Trophoblast cell (in vitro differentiated cells and primary cell): ENCODE results near the gene KIF6.

Source experiments
- DNase-seq, 2 donors: peaks; one replicate each; pipeline ENCODE4 v3.0.0-alpha.2; 2016
- H2AFZ ChIP-seq: 2 replicates; pipeline ENCODE4 v1.6.1; 2013; ENCODE audit warnings: low read length, moderate library complexity, mild to moderate bottlenecking; ENCODE audit not compliant: insufficient read depth, poor library complexity
- H2AK5ac ChIP-seq: 2 replicates; pipeline ENCODE4 v1.6.1; 2013; ENCODE audit warnings: mild to moderate bottlenecking, low read length
- H2BK120ac ChIP-seq: 2 replicates; pipeline ENCODE4 v1.6.1; 2013; ENCODE audit warnings: low read length, mild to moderate bottlenecking, moderate library complexity; ENCODE audit not compliant: insufficient read depth, poor library complexity
- H2BK12ac ChIP-seq: 2 replicates; pipeline ENCODE4 v1.6.1; 2013; ENCODE audit warnings: mild to moderate bottlenecking, low read length, moderate library complexity
- H2BK5ac ChIP-seq: 2 replicates; pipeline ENCODE4 v1.6.1; 2013; ENCODE audit warnings: low read length, low read depth, moderate library complexity, mild to moderate bottlenecking; ENCODE audit not compliant: poor library complexity
- H3K14ac ChIP-seq: 2 replicates; pipeline ENCODE4 v1.6.1; 2013; ENCODE audit warnings: mild to moderate bottlenecking, low read length
- H3K18ac ChIP-seq: 2 replicates; pipeline ENCODE4 v1.6.1; 2013; ENCODE audit warnings: mild to moderate bottlenecking, low read length
- H3K23ac ChIP-seq: 2 replicates; pipeline ENCODE4 v1.6.1; 2013; ENCODE audit warnings: low read length
- H3K27ac ChIP-seq: 2 replicates; pipeline ENCODE4 v1.5.1; 2013; ENCODE audit warnings: low read depth, mild to moderate bottlenecking, inconsistent platforms, low read length, moderate library complexity
- H3K27me3 ChIP-seq: 2 replicates; pipeline ENCODE4 v1.6.1; 2013; ENCODE audit warnings: inconsistent platforms, mild to moderate bottlenecking, low read length, moderate library complexity; ENCODE audit not compliant: insufficient read depth
- H3K36me3 ChIP-seq, 2 experiments: 1 replicate in 1 of 2; 2 replicates in 1 of 2; pipeline ENCODE4 v1.6.1; 2013; ENCODE audit warnings: low read length in 2 of 2, mild to moderate bottlenecking in 2 of 2, moderate library complexity in 1 of 2; ENCODE audit not compliant: insufficient read depth in 2 of 2, control insufficient read depth in 1 of 2
- H3K4ac ChIP-seq: 2 replicates; pipeline ENCODE4 v1.6.1; 2013; ENCODE audit warnings: low read depth, mild to moderate bottlenecking, low read length, moderate library complexity
- H3K4me1 ChIP-seq, 2 experiments: 1 replicate in 1 of 2; 2 replicates in 1 of 2; pipeline ENCODE4 v1.6.1; 2013; ENCODE audit warnings: low read length in 2 of 2, mild to moderate bottlenecking in 2 of 2, moderate library complexity in 1 of 2; ENCODE audit not compliant: insufficient read depth in 2 of 2, control insufficient read depth in 1 of 2
- H3K4me2 ChIP-seq: 2 replicates; pipeline ENCODE4 v1.6.1; 2013; ENCODE audit warnings: inconsistent platforms, mild to moderate bottlenecking, low read length, moderate library complexity
- H3K4me3 ChIP-seq: 2 replicates; pipeline ENCODE4 v1.5.1; 2013; ENCODE audit warnings: mild to moderate bottlenecking, low read depth, low read length, inconsistent platforms
- H3K79me1 ChIP-seq: one replicate; pipeline ENCODE4 v1.6.1; 2013; ENCODE audit warnings: low read length
- H3K79me2 ChIP-seq: 2 replicates; pipeline ENCODE4 v1.6.1; 2013; ENCODE audit warnings: low read length, mild to moderate bottlenecking; ENCODE audit not compliant: control insufficient read depth, insufficient read depth, poor library complexity
- H3K9ac ChIP-seq: 2 replicates; pipeline ENCODE4 v1.6.1; 2013; ENCODE audit warnings: mild to moderate bottlenecking, low read length
- H3K9me3 ChIP-seq: 2 replicates; pipeline ENCODE4 v1.6.1; 2013; ENCODE audit warnings: low read depth, mild to moderate bottlenecking, control low read depth, inconsistent platforms, low read length; ENCODE audit not compliant: insufficient read depth
- H4K12ac ChIP-seq: 2 replicates; pipeline ENCODE4 v1.6.1; 2013; ENCODE audit warnings: low read depth, mild to moderate bottlenecking, low read length, moderate library complexity
- H4K8ac ChIP-seq: 2 replicates; pipeline ENCODE4 v1.6.1; 2013; ENCODE audit warnings: low read depth, mild to moderate bottlenecking, low read length, moderate library complexity
- H4K91ac ChIP-seq: one replicate; pipeline ENCODE4 v1.6.1; 2013; ENCODE audit warnings: low read depth, mild to moderate bottlenecking, low read length, moderate library complexity
- WGBS: extraction: QIAGEN DNeasy Blood & Tissue Kit; methylation state at CpG from one replicate; pipeline ENCODE4 v1.1.7; 2013; ENCODE audit warnings: missing lambda C conversion rate; ENCODE audit not compliant: insufficient read length, insufficient coverage; ENCODE audit errors: extremely low coverage; 5-methylcytosine and 5-hydroxymethylcytosine counted together

Gene KIF6

GRCh38 chr6:39688494-39688893, 36.7 kb downstream of the KIF6 start:
- Histone ChIP-seq H2AFZ (no peak overlapping the region), H2AK5ac (no peak overlapping the region)
- no CpG with 5 or more reads among the region's 2 CpGs for WGBS

GRCh38 chr6:39686976-39687375, 38.2 kb downstream of the KIF6 start:
- H3K4me3 ChIP-seq: no peak overlapping the region
- H3K23ac ChIP-seq: no peak overlapping the region
- H4K91ac ChIP-seq: no peak overlapping the region
- H3K79me1 ChIP-seq: no peaks in the 10 kb centered on the region
- H3K9ac ChIP-seq: no peak overlapping the region
- H3K79me2 ChIP-seq: no peaks in the 10 kb centered on the region
- no CpG with 5 or more reads among the region's 6 CpGs for WGBS
- H3K27me3 ChIP-seq: no peaks in the 10 kb centered on the region
- H2AK5ac ChIP-seq: no peak overlapping the region
- H3K4ac ChIP-seq: no peak overlapping the region
- peaks cover 2% of the 10 kb centered on the region in 2 experiments for H3K4me1 ChIP-seq
- no peaks in the 10 kb centered on the region for H3K9me3 ChIP-seq
- H4K8ac ChIP-seq: no peak overlapping the region
- no peak overlapping the region for H2BK12ac ChIP-seq
- H2BK120ac ChIP-seq: no peak overlapping the region
- H3K14ac ChIP-seq: no peak overlapping the region
- no peak overlapping the region for H3K27ac ChIP-seq
- no peak overlapping the region for H4K12ac ChIP-seq
- no peaks in the 10 kb centered on the region for H3K36me3 ChIP-seq
- H2BK5ac ChIP-seq: no peak overlapping the region
- H2AFZ ChIP-seq: no peak overlapping the region
- H3K4me2 ChIP-seq: no peak overlapping the region
- H3K18ac ChIP-seq: no peak overlapping the region
- DNase-seq: no peak

More at GRCh38 chr6:39688494-39688893, 36.7 kb downstream of the KIF6 start:
- H3K4me2 ChIP-seq: no peak overlapping the region
- no peak overlapping the region for H3K14ac ChIP-seq
- H3K79me1 ChIP-seq: no peaks in the 10 kb centered on the region
- H2BK5ac ChIP-seq: no peak overlapping the region
- H4K91ac ChIP-seq: no peak overlapping the region
- no peaks in the 10 kb centered on the region for H3K9me3 ChIP-seq
- H3K36me3 ChIP-seq: no peaks in the 10 kb centered on the region
- no peak overlapping the region for H2BK120ac ChIP-seq
- no peak overlapping the region for H3K27ac ChIP-seq
- no peak overlapping the region for H3K23ac ChIP-seq
- no peak overlapping the region for H2BK12ac ChIP-seq
- no peak overlapping the region for H3K9ac ChIP-seq
- H3K27me3 ChIP-seq: no peaks in the 10 kb centered on the region
- no peak overlapping the region for H4K12ac ChIP-seq
- H3K4me3 ChIP-seq: no peak overlapping the region
- H4K8ac ChIP-seq: no peak overlapping the region
- no peak overlapping the region for H3K18ac ChIP-seq
- H3K4me1 ChIP-seq: peaks cover 2% of the 10 kb centered on the region in 2 experiments
- no peaks in the 10 kb centered on the region for H3K79me2 ChIP-seq
- DNase-seq: no peak
- H3K4ac ChIP-seq: no peak overlapping the region

- Histone ChIP-seq H4K8ac (no peak overlapping the region), H3K18ac (no peak overlapping the region), H3K4me1 (peaks cover 2% of the 10 kb centered on the region in 2 experiments), H3K36me3 (no peaks in the 10 kb centered on the region), H4K91ac (no peak overlapping the region), H3K4me3 (no peak overlapping the region), H2BK5ac (no peak overlapping the region), H2BK12ac (no peak overlapping the region), H3K23ac (no peak overlapping the region), H3K27ac (no peak overlapping the region), H3K4ac (no peak overlapping the region), H3K9me3 (no peaks in the 10 kb centered on the region), H3K4me2 (no peak overlapping the region), H2AK5ac (no peak overlapping the region), H4K12ac (no peak overlapping the region), H2BK120ac (no peak overlapping the region), H3K14ac (no peak overlapping the region), H2AFZ (no peak overlapping the region), H3K27me3 (no peaks in the 10 kb centered on the region), H3K9ac (no peak overlapping the region), H3K79me1 (no peaks in the 10 kb centered on the region), H3K79me2 (no peaks in the 10 kb centered on the region)
- DNase-seq: no peak
- whole genome bisulfite sequencing: no CpG with 5 or more reads among the region's 1 CpG
These were observed 39.3 kb downstream of the KIF6 start for GRCh38 chr6:39685938-39686337.

GRCh38 chr6:39685489-39685826, 39.8 kb downstream of the KIF6 start:
- no peak overlapping the region for H2AFZ ChIP-seq
- no CpG with 5 or more reads among the region's 2 CpGs for WGBS
- no peaks in the 10 kb centered on the region for H3K36me3 ChIP-seq

More at GRCh38 chr6:39685489-39685826, 39.8 kb downstream of the KIF6 start:
- Histone ChIP-seq H3K27ac (no peak overlapping the region), H3K4me1 (peaks cover 2% of the 10 kb centered on the region in 2 experiments), H3K14ac (no peak overlapping the region), H3K79me2 (no peaks in the 10 kb centered on the region), H3K79me1 (no peaks in the 10 kb centered on the region), H2BK120ac (no peak overlapping the region), H4K12ac (no peak overlapping the region), H3K9ac (no peak overlapping the region), H4K8ac (no peak overlapping the region), H4K91ac (no peak overlapping the region), H3K18ac (no peak overlapping the region), H3K4me2 (no peak overlapping the region), H2BK12ac (no peak overlapping the region), H2AK5ac (no peak overlapping the region), H2BK5ac (no peak overlapping the region), H3K4me3 (no peak overlapping the region), H3K4ac (no peak overlapping the region), H3K9me3 (no peaks in the 10 kb centered on the region), H3K27me3 (no peaks in the 10 kb centered on the region), H3K23ac (no peak overlapping the region)
- no peak for DNase-seq
